Stimulated activated CD8-positive, alpha-beta memory T cell treated with anti-CD3 and anti-CD28 coated beads, Interleukin-15, amount 100 ng/mL, for 4 hours (primary cell): ENCODE measurements around the gene TSTD1.

Experiments used
- DNase-seq, 2 donors: peaks; one replicate each; pipeline ENCODE4 v3.0.0-alpha.2; 2020; ENCODE audit warnings: low read depth in 2 of 2

Gene TSTD1

DNA sequence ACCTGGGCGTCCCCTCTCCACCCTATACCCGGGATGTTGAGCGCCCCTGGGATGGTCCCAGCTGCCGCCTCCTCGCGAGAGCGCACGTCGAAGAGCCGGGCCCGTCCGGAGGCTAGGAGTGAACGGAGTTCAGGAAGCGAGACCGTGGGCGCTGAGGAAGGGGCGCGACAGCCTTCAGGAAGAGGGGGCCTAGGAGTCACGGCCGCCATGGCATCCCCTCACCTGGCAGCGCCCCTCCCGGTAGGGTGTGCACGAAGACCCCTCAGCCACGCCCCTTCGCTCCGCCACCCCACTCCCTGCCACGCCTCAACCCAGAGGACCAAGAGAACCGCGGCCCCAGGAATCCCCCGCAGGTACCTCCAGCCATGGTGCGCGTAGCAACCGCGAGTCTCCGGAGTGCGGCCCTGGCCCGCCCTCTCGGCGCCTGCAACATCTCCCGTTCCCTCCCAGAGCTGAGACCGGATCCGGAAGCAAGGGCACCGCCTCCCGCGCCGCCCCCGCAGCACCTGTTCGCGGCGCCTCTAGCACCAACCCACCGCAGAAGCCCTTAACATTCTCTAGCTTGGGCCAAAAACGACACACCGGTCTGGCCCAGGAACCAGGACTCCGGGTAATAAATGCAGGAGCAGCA, at the start of gene TSTD1:
Gene TSTD1 (minus strand): TSS at position 442 of the 631 bp plus-strand sequence. CDS start 75 bp downstream, at position 367.
- DNase-seq: peak; percentile 76 to 78

DNA sequence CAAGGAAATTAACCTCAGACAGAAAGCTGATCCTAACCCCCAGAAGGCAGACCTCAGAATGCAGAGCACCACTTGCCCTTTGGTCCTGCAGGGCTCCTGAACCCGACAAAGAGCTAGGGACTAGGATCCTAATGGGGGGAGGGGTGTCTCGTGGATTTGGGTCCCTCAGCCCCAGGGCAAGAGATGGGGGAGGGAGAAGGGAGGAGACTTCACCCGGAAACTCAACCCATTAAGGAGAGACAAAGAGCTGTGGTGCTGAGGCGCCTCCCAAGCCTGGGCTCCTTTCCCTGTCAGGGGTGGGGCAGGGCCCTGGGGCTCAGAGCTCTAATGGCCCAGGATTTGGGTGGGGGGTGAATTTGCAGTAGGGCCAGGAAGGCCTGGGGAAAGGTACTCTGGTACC, 47.7 kb upstream of the TSTD1 start:
- no peak for DNase-seq

DNA sequence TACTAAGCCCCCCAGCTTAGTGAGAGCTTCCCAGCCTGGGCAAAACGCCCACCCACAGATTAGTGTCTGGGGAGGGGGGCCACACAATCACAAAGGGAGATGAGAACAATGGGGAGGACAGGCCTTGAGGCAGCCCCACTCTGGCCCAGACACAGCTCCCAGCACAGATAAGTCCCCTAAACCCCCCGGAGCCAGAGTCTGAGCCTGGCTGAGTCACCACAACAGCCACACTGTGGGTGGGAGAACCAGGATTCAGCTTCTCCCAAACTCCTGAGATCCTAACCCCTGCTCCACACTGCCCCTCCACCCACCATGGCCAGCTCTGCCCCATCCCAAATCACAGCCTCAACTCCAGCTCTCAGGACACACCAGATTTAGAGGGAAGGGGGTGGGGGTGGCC, 46.4 kb upstream of the TSTD1 start:
- no peak for DNase-seq

DNA sequence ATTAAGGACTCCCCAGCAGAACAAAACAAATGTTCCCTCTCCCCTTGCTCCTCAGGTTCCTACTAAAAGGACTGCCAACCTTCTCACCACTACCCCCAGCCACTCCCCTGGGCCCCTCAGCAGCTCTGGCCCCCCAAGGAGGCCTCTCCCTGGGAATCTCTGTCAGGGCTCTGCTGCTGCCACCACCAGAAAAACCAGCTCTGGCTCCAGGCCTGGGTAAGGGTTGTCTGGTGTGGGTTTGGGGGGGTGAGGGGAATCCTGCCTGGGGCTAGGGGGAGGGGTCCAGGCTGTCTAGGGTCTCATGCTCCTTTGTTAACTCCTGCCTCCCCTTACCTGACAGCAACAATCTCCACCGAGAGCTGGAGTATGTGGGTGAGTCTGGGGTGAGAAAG, 45.8 kb upstream of the TSTD1 start:
- no peak for DNase-seq

DNA sequence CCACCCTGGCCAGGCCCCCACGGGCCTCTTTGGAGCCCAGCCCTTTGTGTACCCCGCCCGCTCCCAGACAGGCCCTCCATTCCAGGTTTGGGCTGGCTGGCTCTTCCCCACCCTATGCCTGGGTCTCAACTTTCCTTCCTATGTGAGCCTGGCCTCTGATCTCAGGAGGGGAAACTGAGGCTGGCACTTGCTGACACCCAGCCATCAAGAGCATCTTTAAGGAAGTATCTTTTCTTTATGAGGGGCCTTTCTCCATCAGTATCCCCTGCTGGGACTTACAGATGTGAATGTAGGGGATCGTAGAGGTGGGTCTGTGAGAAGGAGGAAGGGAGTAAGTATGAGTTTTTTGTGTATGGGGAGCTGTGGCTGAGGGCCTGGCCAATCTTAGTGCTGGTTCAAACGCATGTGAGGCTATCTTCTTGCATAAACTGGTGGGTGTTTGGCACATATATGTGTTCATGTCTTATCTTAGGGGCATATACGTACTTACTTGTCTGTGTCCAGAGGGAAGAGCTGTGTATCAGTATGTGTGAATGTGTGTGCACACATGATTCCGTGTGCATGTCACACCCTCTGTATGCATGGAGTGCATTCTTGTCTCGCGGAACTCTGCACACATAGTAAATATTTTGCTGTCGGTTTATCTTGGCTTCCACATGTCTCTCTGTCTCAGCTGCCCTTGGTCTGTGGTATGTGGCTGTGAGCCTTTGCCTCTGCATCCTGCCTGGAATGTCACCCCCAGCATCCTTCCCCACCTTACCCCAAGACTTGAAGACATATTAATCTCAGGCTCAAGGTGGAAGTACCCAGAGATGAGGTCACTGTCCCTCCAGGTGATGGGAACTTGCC, 45.2 kb upstream of the TSTD1 start:
- DNase-seq: no peak

GRCh38 chr1:161082996-161083747, 44.4 kb upstream of the TSTD1 start:
- DNase-seq: no peak

GRCh38 chr1:161082483-161082882, 43.7 kb upstream of the TSTD1 start:
- no peak for DNase-seq

- DNase-seq: no peak
Measured at GRCh38 chr1:161081519-161081918, 42.8 kb upstream of the TSTD1 start.

DNA sequence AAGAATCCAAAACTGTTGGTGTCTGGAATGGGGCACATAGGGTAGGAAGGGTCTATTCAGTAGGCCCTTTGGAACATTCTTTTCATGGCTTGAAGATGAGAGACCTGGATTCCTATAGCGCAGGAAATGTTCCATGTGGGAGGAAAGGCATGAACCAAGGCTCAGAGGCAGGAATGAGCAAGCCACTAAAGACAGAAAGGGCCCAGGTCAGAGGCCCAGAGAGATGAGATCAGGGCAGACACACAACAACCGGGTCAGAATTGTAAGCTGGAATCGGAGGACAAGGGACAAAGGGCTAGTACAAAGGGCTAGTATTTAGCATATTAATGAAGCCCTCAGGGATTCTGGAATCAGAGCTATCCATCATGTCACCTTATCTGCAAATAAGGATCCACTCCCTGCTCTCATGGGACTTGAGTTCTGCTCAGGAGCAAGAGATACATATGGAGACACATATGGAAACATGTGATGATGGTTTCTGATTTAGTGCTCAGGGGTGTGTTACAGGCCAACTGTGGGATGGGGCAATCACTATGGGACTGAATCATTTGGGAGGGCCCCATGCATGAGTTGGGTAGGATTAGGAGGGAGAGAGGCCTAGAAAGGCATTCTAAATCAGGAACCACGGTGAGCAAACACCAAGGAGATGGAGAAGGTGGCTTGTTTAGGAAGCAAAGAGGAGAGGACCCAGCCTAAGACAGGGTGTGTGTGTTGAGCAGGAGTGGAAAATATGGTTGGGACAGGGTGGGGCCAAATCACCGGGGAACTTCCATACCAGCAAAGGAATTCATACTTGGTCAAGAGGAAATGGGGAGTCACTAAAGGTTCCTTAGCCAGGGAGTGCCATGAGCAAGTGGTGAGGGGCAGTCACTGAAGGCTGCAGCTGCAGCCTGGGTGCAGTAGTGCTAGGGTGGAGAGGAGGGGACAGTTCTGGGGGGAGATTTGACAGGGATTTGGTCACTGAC, 42.0 kb upstream of the TSTD1 start:
- DNase-seq: no peak

GRCh38 chr1:161079436-161080110, 40.8 kb upstream of the TSTD1 start:
- DNase-seq: no peak

GRCh38 chr1:161077426-161077825, 38.7 kb upstream of the TSTD1 start:
- DNase-seq: no peak

DNA sequence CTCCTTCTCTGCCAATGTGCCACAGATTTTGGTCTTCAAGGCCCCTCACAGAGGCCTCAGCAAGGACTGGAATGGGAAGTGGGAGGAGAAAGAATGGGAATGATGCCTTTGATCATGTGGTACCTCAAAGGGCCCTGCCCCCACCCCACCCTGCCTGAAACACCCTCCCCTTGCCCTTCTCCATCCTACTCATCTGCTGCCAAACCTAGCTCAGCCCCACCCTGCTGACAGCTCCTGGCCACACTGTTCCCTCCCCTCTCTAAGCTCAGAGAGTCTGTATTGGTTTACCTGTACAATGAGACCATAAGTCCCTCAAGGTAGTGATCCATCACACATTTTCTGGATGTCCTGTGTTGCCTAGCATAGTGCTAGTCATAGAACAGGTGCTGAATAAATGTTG, 37.6 kb upstream of the TSTD1 start:
- no peak for DNase-seq

DNA sequence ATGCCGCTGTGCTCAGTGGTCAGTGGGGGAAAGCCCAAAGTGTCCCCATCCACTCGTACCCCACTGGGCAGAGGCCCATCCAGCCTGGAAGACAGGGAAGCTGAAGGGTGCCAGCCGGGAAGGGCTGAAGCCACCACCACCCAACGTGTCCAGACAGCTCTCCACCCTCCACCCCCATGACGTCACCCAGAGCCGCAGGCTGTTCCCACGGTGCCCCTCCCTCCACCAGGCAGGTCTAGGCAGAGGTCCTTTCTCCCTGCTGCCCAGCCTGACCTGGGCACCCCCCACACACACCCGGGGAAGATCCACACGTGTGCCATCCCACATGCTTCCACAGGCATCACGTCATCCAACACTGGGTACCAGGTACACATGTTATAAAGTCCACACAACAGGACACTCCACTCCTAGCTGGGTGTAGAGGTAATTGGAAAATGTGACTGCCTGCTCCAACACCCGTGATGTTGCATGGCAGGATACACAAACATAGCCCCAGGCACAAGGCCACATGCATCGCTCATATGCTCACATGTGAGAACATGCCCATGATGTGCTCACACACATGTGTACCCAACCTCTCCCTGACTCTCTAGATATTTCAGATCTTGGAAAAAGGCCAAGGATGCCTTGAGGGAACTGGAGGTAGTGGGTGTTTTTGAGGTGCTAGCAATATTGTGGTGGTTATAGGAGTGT, 36.1 kb upstream of the TSTD1 start:
- DNase-seq: no peak

GRCh38 chr1:161073474-161074121, 34.8 kb upstream of the TSTD1 start:
- no peak for DNase-seq

DNA sequence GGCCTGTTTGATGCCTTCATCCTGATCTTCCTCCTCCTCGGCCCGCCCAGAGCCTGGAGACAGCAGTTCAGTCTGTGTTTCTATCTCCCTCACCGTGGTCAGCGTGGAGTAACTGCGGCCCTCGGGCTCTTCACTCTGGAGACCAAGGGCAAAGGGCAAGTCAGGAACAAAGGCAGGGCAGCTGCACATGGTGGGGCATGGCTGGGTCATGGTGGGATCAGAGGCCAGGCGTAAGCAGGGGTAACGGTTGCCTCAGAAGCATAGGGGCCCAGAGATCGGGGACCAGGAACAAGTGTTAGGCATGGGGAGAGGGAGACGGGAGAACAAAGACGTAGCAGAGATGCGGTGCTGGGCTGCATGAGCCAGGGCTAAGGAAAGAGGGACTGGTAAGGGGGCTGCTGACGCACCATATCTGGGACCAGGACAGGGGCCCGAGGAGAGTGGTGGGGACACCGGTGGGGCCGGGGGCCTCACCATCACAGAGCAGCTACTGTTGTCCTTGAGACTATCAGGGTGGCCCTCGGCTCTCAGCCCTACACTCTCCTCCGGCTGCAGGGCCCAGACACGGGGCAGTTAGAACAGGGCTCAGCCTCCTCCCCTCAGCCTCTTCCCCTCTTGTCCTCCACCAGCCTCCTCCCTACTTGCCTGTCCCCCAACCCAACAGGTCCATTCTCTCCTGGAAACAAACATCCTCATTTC, 34.1 kb upstream of the TSTD1 start:
- no peak for DNase-seq

DNA sequence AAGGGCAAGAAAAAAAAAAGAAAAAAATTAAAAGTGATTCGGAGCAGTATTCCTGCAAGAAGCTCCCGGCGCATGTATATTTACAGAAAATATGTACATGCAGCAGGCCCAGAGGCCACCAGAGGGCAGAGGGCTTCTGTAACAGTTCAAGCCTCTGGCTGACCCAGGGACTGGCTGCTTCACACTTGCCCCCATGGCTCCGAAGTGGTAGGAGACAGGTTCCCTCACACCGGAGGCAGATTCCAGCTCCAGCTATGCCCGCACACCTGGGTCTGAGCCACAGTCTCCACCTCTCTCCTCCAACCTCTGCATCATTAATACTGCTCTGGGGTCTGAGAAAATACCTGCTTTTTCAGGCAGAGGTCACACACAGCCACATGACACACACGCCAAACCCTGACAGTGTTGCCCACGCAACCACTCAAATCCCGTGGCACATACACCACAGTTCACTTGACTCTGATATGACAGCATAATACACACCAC, 33.2 kb upstream of the TSTD1 start:
- DNase-seq: no peak

DNA sequence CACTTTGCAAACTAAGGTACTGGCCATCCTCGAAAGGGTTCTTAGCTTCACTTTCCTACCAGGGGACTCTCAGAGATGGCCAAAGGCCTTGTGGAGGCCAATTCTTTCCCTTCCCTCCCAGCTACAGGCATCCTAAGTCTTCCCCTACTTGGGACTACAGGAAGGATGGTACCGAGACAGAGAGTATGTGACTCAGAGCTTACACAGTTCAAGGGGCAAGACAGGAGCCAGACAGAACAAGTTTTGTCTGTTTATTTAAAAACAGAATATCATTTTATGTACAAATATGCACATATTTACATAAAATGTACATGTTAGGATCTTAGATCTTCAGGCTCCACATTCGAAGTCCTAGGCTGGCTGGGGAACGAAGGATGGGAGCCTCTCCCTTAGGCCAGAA, 32.0 kb upstream of the TSTD1 start:
- DNase-seq: no peak

GRCh38 chr1:161069731-161070270, 31.0 kb upstream of the TSTD1 start, which contains the start of gene ARHGAP30:
TSS of gene ARHGAP30 (minus strand) at chr1:161069891. CDS start at chr1:161069624, 267 bp downstream.
- DNase-seq: peak; percentile 66 to 76

- no peak for DNase-seq
Measured at GRCh38 chr1:161069241-161069640, 30.5 kb upstream of the TSTD1 start.
